Amygdala (tissue), 56 donors: ENCODE measurements around the gene CHCHD6.

ENCODE experiments used
- DNase-seq, 56 donors: peaks; one replicate each; lab custom pipeline; 2025; lab: John Stamatoyannopoulos, UW

The CHCHD6 gene

DNA sequence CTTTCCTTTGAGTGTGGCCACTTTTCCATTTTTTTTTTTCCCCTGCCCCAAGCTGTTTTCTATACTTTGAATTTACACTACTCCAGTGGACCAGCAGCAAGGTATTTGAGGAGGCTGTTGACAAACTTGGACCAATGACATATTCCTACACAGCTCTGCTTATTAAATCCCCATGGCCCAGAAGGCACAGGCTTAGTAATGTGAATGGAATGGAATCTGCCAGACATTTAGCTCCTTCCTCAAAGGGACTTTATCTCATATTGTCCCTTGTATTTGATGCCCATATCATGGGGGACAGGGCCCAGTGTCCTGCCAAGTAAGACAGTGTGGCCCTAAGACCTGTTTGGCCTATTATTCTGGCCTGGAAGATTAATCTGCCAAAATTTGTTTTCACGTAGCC lies 107.5 kb downstream of the CHCHD6 start:
- no peak for DNase-seq

GRCh38 chr3:126816298-126816697 lies 112.3 kb downstream of the CHCHD6 start:
- no peak for DNase-seq

- DNase-seq = peak in 1 of 56 donors; percentile 10
These were observed 113.1 kb downstream of the CHCHD6 start for GRCh38 chr3:126816986-126817777.

GRCh38 chr3:126817781-126818180 lies 113.7 kb downstream of the CHCHD6 start:
- no peak for DNase-seq

DNA sequence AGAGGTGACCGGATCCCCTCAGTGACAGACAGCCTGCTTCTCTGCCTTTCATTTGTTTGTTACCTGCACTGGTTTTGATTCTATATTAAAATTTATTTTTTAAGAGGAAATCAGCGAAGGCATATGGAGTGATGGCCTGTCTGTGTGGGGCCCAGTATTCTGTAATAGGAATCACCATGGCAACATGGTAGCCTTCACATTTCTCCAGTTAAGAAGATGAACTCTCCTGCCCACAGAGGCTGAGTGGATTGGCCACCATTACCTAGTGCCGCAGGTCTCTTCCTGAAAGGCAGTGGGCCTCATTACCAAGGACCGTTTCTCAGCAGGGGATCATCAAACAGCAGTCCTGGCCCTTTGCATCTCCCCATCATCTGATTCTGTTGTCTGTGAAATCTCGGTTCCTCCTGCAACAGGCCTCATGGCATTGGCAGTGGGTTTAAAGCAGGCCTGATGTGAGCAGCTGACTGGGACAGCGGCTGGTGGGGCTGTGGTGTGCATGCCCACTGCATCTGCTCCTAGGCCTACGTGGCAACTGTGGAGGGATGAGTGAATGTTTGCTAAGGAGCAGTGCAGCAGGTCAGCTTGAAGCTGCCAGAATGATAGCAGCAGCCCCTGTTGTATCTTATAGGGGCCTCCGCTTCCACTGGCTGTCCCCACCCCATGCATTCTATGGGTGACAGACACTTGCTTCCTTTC lies 114.5 kb downstream of the CHCHD6 start:
- DNase-seq = no peak

- no peak for DNase-seq
These were observed 122.7 kb downstream of the CHCHD6 start for GRCh38 chr3:126826693-126827092.

GRCh38 chr3:126827121-126827520 lies 123.1 kb downstream of the CHCHD6 start:
- DNase-seq = no peak

- no peak for DNase-seq
These were observed 124.3 kb downstream of the CHCHD6 start for GRCh38 chr3:126828306-126828705.

DNA sequence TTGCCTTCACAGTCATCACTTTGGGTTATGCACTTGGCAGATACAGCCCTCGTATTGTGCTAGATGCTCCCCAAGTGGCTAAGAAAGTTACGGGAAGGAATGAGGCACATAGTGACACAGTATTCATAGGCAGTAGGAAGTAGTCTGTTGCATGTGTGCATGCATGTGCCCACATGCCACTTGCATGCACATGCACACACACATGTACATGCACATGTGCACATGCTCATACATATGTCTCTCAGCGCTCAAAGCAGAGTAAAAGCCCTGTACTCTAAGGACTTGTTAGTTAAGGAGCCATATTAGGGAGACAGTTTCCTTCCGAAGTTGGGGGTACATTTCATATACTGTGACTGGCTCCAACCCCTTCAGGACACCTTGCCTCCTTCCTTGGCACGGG lies 128.9 kb downstream of the CHCHD6 start:
- no peak for DNase-seq

DNA sequence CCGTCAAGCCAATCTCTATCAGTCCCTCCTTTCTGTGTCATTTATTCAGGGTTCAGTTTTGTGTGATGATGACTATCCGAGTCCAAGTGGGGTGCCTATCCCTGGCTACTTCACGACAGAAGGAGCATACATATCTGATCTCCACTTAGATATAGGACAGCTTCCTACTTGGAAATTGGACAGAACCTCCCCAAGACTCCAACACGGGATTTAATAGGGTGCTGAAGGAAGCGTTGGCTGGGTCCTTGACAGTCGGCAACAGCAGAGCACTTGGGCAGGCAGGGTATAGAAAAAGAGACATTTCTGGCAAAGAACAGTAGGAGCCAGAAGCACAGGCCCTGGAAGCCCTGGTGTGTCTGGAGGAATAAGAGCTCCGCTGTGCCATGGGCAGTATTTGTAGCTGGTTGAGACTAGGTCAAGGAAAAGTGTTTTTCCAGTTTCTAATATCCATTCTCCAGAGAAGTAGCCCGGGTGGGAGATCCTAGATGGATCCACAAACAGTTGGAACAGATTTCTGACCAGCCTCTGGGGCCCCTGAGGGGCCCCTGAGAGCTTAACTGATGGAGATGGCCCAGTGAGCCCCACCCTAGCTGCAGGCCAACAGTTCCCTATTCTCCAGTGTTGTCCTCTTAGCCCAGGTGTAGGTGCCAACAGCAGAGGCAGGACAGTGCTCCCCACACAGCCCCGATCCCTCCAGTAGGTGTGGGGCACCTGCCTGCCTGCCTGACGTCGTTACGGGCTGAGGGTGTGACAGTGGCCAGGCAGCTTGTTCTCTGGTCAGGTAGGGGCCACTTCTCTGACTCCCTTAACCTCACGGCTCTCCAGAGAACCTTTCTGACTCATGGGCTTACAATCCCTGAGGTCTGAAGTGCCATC lies 130.8 kb downstream of the CHCHD6 start:
- no peak for DNase-seq

- peak in 5 of 56 donors; percentile 12 to 46 (median 24) for DNase-seq
These were observed 131.6 kb downstream of the CHCHD6 start for GRCh38 chr3:126835472-126836219.

- DNase-seq = no peak
These were observed 132.3 kb downstream of the CHCHD6 start for GRCh38 chr3:126836220-126836860.

DNA sequence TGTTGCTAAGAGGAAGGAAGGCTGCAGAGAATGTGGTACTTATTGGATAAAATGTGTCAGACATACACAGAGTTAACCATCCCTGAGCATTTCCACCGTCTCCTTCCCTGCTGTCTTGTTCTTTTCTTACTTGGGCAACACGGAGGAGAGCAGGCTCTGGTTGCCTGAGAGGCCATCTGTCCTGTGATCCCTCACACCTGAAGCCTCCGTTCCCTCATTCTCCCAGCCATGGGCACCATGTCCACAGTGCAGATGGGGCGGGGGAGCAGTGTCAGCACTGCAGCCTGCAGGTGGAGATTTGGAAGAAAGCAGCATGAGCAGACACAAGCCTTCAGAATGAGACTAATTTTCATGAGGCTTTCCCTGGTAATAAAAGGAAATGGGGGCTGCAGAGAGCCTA lies 133.7 kb downstream of the CHCHD6 start:
- DNase-seq = no peak

DNA sequence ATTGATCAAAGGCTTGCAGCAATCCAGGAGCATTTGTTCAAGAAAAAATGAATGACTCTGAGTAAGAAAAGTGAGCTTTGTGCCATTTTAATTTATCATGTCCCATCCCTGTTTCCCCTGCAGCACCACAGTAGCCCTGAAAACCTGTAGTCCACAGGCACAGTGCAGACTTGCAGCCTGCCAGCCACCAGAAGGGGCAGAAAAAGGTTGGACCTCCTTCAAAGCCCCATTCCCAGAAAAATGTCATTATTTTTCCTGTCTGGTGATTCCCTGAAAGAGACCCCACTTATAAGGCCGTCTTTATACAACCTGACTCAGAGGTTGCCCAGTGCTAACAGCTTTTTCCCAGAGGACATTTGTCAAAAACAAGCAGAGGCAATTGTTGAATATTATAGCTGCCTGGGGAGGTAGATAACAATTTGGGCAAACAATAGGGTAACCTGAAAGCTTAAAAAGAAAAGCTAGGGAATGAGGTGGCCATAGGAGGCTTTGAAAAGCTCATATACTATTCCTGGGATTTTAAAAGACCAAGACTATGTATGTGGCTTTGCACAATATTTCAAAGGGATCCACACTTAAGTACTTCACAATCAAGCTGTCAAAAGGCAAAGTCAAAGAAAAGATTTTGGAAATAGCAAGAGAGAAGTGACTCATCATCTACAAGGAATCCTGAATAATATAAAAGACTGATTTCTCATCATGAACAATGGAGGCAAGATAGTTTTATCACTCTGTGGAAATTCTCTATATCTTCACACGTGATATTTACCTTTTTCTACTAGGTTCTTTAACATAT lies 142.1 kb downstream of the CHCHD6 start:
- no peak for DNase-seq

DNA sequence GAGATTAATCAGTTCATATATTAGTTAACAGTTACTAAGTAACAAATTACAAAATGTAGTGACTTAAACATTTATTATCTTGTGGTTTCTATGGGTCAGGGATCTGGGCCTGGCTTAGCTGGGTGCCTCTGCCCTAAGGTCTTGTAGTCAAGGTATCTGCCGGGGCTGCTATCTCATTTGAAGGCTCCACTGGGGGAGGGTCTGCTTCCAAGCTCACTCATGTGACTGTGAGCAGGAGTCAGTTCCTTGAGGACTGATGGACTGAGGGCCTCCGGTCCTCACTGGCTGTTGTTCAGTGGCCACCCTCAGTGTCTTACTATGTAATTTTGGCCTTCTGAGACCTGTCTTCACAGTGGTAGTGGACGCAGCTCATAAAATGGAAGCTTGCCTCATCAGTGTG lies 143.0 kb downstream of the CHCHD6 start:
- no peak for DNase-seq

DNA sequence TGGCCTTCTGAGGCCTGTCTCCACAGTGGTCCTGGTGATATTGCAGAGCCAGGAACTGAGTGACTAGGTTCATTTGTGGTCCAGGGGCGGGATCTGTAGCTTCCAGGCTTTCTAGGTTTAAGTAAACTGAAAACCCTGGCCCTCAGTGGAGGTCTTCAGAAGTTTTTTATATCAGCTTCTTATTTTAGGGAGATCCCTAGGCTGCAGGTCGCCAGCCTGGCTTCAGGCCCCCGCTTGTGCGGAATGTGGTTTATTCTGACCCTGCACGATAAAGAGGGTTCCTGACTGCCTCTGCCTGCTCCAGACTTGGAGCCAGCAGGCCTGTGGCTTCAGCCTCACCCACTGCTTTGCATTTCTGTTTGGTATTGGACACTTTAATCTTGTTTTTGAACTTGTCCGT lies 145.0 kb downstream of the CHCHD6 start:
- DNase-seq = no peak

DNA sequence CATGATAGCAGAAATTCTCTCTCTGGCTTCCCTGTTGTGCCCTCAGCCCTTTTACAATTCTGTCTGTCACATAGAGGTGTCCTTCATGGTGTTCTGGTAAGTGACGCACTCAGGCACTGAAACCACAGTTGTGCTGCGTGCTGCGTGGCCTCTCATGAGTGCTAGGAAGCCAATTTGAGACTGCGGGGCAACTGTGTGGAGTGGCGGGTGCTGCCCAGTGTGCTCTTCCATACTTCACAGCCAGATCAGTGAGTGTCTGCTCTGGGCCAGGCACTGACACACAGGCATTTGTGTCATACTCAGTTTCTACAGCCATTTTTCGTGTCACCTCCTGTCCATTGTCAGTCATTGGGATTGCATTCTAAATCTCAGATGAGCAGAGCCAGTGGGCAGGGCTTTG lies 145.7 kb downstream of the CHCHD6 start:
- no peak for DNase-seq

GRCh38 chr3:126850370-126851085 lies 146.5 kb downstream of the CHCHD6 start:
- DNase-seq = no peak
